ENCODE results near the gene PHOX2A.

- TF ChIP-seq CTCF (conservative IDR thresholded peaks at IDR 0.05; ENCODE audit: low read length) = peak; percentile 71
- TF ChIP-seq EZH2phosphoT487 (IDR thresholded peaks at IDR 0.05; ENCODE audit: borderline replicate concordance) = no peak
Measured at GRCh38 chr11:72238040-72238450, 5.9 kb downstream of the PHOX2A start.

Data from Loucy (cell line).